ENCODE results near the gene ARID2. TPM values are rescaled to one million over a fixed set of nuclear protein-coding genes. Genes with fewer than 3 reads are reported as not detected.

The ARID2 gene
- total RNA-seq, 1 donor from 2014 or later: 53.6 TPM

- Mint-ChIP-seq H3K4me1 (peaks cover 5% of the 10 kb centered on the region), H3K36me3 (ENCODE audit: low read depth) (peaks cover 36% of the 10 kb centered on the region), H3K4me3 (no peak overlapping the region), H3K27ac (ENCODE audit: unreplicated experiment) (no peak overlapping the region), H3K9me3 (peaks cover 8% of the 10 kb centered on the region), H3K27me3 (ENCODE audit: low read depth) (no peaks in the 10 kb centered on the region)
- no peak for DNase-seq (ENCODE audit: low read depth, low spot score)
- TF ChIP-seq CTCF (conservative IDR thresholded peaks at IDR 0.05): no peak
Measured at GRCh38 chr12:45895961-45896360, 166.5 kb downstream of the ARID2 start.

- DNase-seq (ENCODE audit: low read depth, low spot score): no peak
- Mint-ChIP-seq H3K27me3 (ENCODE audit: low read depth) (no peaks in the 10 kb centered on the region), H3K36me3 (ENCODE audit: low read depth) (peaks cover 40% of the 10 kb centered on the region), H3K4me1 (peaks cover 4% of the 10 kb centered on the region), H3K9me3 (peaks cover 8% of the 10 kb centered on the region), H3K27ac (ENCODE audit: unreplicated experiment) (no peak overlapping the region), H3K4me3 (no peak overlapping the region)
- TF ChIP-seq CTCF (conservative IDR thresholded peaks at IDR 0.05): no peak
Measured at GRCh38 chr12:45898094-45898493, 168.6 kb downstream of the ARID2 start.

GRCh38 chr12:45907955-45908354 lies 178.4 kb downstream of the ARID2 start:
- TF ChIP-seq CTCF (conservative IDR thresholded peaks at IDR 0.05): no peak
- H3K9me3 Mint-ChIP-seq: no peaks in the 10 kb centered on the region
- H3K4me3 Mint-ChIP-seq: no peak overlapping the region
- DNase-seq (ENCODE audit: low read depth, low spot score): no peak
- H3K27me3 Mint-ChIP-seq (ENCODE audit: low read depth): no peaks in the 10 kb centered on the region
- H3K27ac Mint-ChIP-seq (ENCODE audit: unreplicated experiment): no peak overlapping the region
- peaks cover 7% of the 10 kb centered on the region for H3K36me3 Mint-ChIP-seq (ENCODE audit: low read depth)
- peaks cover 3% of the 10 kb centered on the region for H3K4me1 Mint-ChIP-seq

- Mint-ChIP-seq H3K9me3 (no peaks in the 10 kb centered on the region), H3K27me3 (ENCODE audit: low read depth) (no peaks in the 10 kb centered on the region), H3K36me3 (ENCODE audit: low read depth) (peaks cover 7% of the 10 kb centered on the region), H3K4me1 (peaks cover 3% of the 10 kb centered on the region), H3K27ac (ENCODE audit: unreplicated experiment) (no peak overlapping the region), H3K4me3 (no peak overlapping the region)
- no peak for TF ChIP-seq CTCF (conservative IDR thresholded peaks at IDR 0.05)
- DNase-seq (ENCODE audit: low read depth, low spot score): no peak
Measured at GRCh38 chr12:45909041-45909713, 179.7 kb downstream of the ARID2 start.

GRCh38 chr12:45912774-45913173 lies 183.3 kb downstream of the ARID2 start:
- no peak for DNase-seq (ENCODE audit: low read depth, low spot score)
- H3K4me1 Mint-ChIP-seq: no peaks in the 10 kb centered on the region
- H3K9me3 Mint-ChIP-seq: no peaks in the 10 kb centered on the region
- H3K27me3 Mint-ChIP-seq (ENCODE audit: low read depth): no peaks in the 10 kb centered on the region
- H3K27ac Mint-ChIP-seq (ENCODE audit: unreplicated experiment): no peak overlapping the region
- H3K4me3 Mint-ChIP-seq: no peak overlapping the region
- no peak for TF ChIP-seq CTCF (conservative IDR thresholded peaks at IDR 0.05)
- peaks cover 4% of the 10 kb centered on the region for H3K36me3 Mint-ChIP-seq (ENCODE audit: low read depth)

Measured in neural crest cell (in vitro differentiated cells).